Kidney glomerular epithelial cell (primary cell): Measurements from ENCODE around the gene NDUFS8.

Experiments
- DNase-seq: peaks from one replicate; lab custom pipeline; 2025; lab: John Stamatoyannopoulos, UW

NDUFS8 gene

DNA sequence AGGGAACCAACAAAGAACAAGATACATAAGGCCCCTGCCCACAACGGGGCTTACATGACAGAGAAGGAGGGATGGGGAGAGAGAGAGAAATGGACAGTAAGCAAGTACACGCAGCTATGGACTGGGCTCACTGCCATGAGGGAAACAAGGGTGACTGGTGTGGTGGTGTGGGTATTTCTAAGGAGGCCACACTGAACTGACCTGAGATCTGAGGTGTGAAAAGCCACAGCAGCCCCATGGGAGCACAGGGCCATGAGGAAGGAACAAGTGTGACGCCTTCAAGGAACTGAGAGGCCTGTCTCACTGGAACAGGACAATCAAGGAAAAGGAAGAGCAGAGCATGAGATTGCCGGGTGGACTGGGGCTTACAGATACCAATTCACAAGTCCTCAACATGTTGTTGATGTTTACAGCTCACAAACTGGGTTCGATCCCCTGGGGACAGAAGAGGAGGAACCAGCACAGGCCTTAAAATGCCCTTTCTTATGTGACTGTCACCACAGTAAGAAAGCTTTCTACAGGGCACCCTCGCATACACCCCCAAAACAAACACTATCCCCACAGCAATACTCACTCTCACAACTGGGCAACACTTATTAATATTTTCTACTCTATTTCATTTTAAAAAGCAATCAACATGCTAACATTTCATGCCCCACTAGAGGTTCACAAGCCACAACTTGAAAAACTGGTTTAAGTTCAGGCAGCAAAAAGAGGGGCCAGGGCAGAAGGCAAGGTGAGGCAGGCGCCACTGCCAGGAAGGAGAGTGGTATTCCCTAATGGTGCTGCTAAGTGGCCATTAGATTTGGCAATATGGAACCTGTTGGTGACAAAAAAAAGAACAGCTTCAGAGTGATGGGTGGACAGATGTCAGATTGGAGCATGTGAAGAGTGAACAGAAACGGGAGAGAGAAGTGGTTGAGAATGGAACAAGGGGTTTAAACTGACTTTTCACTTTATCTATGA is 47.4 kb downstream of the NDUFS8 start:
- no peak for DNase-seq

GRCh38 chr11:68080860-68081259 is 50.4 kb downstream of the NDUFS8 start:
- no peak for DNase-seq

DNA sequence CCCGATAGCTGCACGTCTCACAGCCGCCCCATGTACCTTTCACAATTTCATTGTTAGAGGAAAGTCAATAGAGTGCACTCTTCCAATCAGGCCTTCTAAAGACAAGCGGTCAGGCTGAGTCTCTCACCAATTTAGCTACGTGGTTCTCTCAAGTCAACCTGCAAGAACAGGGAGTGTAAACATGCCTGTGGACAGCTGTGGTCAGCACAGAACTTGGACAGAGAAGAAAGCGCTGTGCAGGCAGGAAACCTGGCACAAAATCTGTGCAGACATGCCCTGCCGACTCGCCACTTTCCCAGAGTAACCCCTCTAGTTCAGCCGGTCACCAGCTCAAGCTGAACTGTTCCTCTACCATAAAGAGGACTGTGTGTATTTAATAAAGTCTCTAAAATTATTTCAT is 51.2 kb downstream of the NDUFS8 start:
- no peak for DNase-seq

- DNase-seq: no peak
Observed at GRCh38 chr11:68082481-68082880, 52.0 kb downstream of the NDUFS8 start.

DNA sequence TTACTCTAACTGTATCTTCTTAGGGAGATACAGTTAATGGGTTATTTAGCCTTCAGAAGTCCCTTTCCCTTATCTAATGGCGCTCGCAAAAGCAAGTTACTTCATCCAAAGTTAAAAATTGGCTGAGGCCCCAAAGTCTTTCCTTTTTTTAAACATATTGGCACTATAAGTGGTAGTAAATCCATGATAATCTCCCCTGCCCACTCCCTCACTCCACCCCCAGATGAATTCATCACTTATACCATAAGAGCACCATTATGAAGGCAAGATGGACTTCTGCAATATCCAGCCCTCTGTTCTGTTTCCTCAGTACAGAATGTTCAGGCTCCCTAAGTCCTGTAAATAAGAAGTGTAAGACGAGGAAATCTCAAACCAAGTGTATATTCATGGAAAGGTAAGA is 53.0 kb downstream of the NDUFS8 start:
- DNase-seq: no peak
